Right lobe of liver (tissue), 4 donors: ENCODE measurements around the gene WNT7A.

Experiments
- POLR2A ChIP-seq: fragments of 450-650 bp; IDR thresholded peaks from one replicate; pipeline ENCODE4 v1.6.1; 2017; ENCODE audit warnings: antibody characterized with exemption, mild to moderate bottlenecking
- TF ChIP-seq, protein P1 (sequence below), 4 donors: fragments of 200-600 bp in 3 of 4; fragments of 450-650 bp in 1 of 4; IDR thresholded peaks; one replicate each; pipeline versions ENCODE4 v1.5.1 to v1.8.0; 2016 to 2022; ENCODE audit warnings: antibody characterized with exemption in 4 of 4, mild to moderate bottlenecking in 2 of 4
- donor health status: DM: no; HTN: no; CAD: no.
- donor health status: DM: no; HTN: no; CAD: no.
- donor health status: DM: no; HTN: yes; CAD: no.

DNA sequence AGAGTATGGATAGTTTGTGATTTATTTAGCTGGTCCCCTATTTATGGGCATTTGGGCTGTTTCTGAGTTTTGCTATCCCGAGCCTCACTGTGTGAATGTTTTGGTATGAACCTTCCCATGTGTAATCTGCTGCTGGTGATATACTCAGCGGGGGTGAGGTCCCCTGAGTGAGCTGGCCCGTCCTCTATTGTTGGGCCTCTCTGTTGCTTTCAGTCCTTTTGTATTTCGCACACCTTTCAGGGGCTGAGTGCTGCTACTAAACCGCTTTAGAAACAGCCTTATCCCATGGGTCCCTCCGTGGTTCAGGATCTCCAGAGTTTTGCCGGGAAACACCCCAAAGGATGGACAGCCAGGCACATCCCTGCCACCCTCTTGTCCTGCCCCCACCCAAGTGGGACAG, 94.5 kb downstream of the WNT7A start:
- TF ChIP-seq, protein P1, sequence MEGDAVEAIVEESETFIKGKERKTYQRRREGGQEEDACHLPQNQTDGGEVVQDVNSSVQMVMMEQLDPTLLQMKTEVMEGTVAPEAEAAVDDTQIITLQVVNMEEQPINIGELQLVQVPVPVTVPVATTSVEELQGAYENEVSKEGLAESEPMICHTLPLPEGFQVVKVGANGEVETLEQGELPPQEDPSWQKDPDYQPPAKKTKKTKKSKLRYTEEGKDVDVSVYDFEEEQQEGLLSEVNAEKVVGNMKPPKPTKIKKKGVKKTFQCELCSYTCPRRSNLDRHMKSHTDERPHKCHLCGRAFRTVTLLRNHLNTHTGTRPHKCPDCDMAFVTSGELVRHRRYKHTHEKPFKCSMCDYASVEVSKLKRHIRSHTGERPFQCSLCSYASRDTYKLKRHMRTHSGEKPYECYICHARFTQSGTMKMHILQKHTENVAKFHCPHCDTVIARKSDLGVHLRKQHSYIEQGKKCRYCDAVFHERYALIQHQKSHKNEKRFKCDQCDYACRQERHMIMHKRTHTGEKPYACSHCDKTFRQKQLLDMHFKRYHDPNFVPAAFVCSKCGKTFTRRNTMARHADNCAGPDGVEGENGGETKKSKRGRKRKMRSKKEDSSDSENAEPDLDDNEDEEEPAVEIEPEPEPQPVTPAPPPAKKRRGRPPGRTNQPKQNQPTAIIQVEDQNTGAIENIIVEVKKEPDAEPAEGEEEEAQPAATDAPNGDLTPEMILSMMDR (IDR thresholded peaks at IDR 0.05) = no peak
- TF ChIP-seq POLR2A = no peak
